ENCODE data around the gene TRAPPC6A.
"Not testable (repeated sequence)": the region's sequence is repeated elsewhere in the genome, so short reads cannot be mapped to it uniquely, and the experiment has no call there.

- TF ChIP-seq CTCF (IDR thresholded peaks at IDR 0.05; ENCODE audit: low read depth, low read length); EZH2phosphoT487 (IDR thresholded peaks at IDR 0.05; ENCODE audit: low read depth): not testable (repeated sequence)
These were observed 59.3 kb downstream of the TRAPPC6A start for GRCh38 chr19:45118591-45119355.

Measured in OCI-LY3 (cell line).